HCT116 (cell line): ENCODE data around the gene ATP6V0B. TPM values are rescaled to one million over a fixed set of nuclear protein-coding genes. Genes with fewer than 3 reads are reported as not detected.

Source experiments
- ATAC-seq: fragments of 200-7000 bp; cut with Tn5 transposase; 2 replicates; pipeline ENCODE4 v1.9.1; 2020; ENCODE audit warnings: mild to moderate bottlenecking, moderate library complexity
- BruUV-seq: library from RNA; stranded (reverse); fragments of 400-500 nt; replicated peaks from 2 replicates; lab custom pipeline; 2021; lab: Mats Ljungman, UMichigan
- CTCF ChIA-PET: fragments of 300-600 bp; sonication (Branson Sonifier 250); formaldehyde crosslinking; loops from one replicate; lab custom pipeline; 2021; ENCODE audit warnings: antibody characterized with exemption; lab: Charles Lee
- POLR2A ChIA-PET: fragments of 300-600, 350-600 bp; sonication (Branson Sonifier 250); formaldehyde crosslinking; loops from one replicate; lab custom pipeline; 2021; ENCODE audit warnings: antibody characterized with exemption; lab: Charles Lee
- RAD21 ChIA-PET, 2 experiments: fragments of 300-600 bp; sonication (Branson Sonifier 250); formaldehyde crosslinking; loops; one replicate each; lab custom pipeline; 2023; ENCODE audit warnings: low total read pairs in 2 of 2; ENCODE audit not compliant: uncharacterized antibody in 2 of 2, unreplicated experiment in 2 of 2, low non-redundant PET in 1 of 2; lab: Charles Lee
- DNase-seq: peaks from one replicate; pipeline ENCODE4 v3.0.0-alpha.2; 2010; ENCODE audit warnings: low read depth, low spot score
- H2AFZ ChIP-seq: fragments of 200-600 bp; shearing (Covaris generic), sonication (generic); 2 replicates; pipeline ENCODE4 v1.6.1; 2017; ENCODE audit warnings: low read depth, mixed run types, mixed read lengths, antibody characterized with exemption, low read length; ENCODE audit not compliant: poor library complexity, severe bottlenecking
- H3K27ac ChIP-seq: 2 replicates; pipeline ENCODE4 v1.5.1; 2012; ENCODE audit warnings: low read depth, low read length
- H3K27me3 ChIP-seq: fragments of 200-600 bp; sonication (generic); 2 replicates; pipeline ENCODE4 v1.6.1; 2016; ENCODE audit warnings: mixed run types, low read length, mixed read lengths; ENCODE audit not compliant: insufficient read depth
- H3K36me3 ChIP-seq, 2 experiments: fragments of 200-500 bp in 1 of 2; fragments of 200-600 bp in 1 of 2; sonication (Bioruptor generic) in 1 of 2; sonication (generic) in 1 of 2; 2 replicates each; pipeline versions ENCODE4 v1.5.1 to v1.6.1; 2014 to 2016; ENCODE audit warnings: low read length in 2 of 2, inconsistent platforms in 1 of 2, mixed read lengths in 1 of 2, mixed run types in 1 of 2; ENCODE audit not compliant: insufficient read depth in 2 of 2, control insufficient read depth in 1 of 2
- H3K4me1 ChIP-seq, 2 experiments: fragments of 200-600 bp in 1 of 2; sonication (generic) in 1 of 2; 2 replicates each; pipeline versions ENCODE4 v1.5.1 to v1.6.1; 2012 to 2017; ENCODE audit warnings: low read length in 2 of 2, inconsistent platforms in 1 of 2, mild to moderate bottlenecking in 1 of 2, mixed read lengths in 1 of 2, mixed run types in 1 of 2, moderate library complexity in 1 of 2; ENCODE audit not compliant: insufficient read depth in 2 of 2, control insufficient read depth in 1 of 2
- H3K4me2 ChIP-seq: fragments of 200-600 bp; sonication (generic); 2 replicates; pipeline ENCODE4 v1.6.1; 2017; ENCODE audit warnings: mixed run types, low read length, mixed read lengths
- H3K4me3 ChIP-seq, 2 experiments: fragments of 200-600 bp in 1 of 2; sonication (generic) in 1 of 2; replicated peaks in 1 of 2; 2 replicates each; pipeline ENCODE4 v1.5.1; 2011 to 2016; ENCODE audit warnings: low read length in 2 of 2, control low read depth in 1 of 2, low read depth in 1 of 2, mild to moderate bottlenecking in 1 of 2, mixed read lengths in 1 of 2, mixed run types in 1 of 2
- H3K79me2 ChIP-seq: fragments of 200-600 bp; sonication (generic); 2 replicates; pipeline ENCODE4 v1.6.1; 2017; ENCODE audit warnings: mild to moderate bottlenecking, mixed run types, low read length, moderate library complexity, mixed read lengths; ENCODE audit not compliant: insufficient read depth
- H3K9ac ChIP-seq: fragments of 200-600 bp; sonication (generic); 2 replicates; pipeline ENCODE4 v1.6.1; 2016; ENCODE audit warnings: low read length, mixed read lengths
- H3K9me2 ChIP-seq: fragments of 200-600 bp; sonication (generic), shearing (Covaris generic); 2 replicates; pipeline ENCODE4 v1.6.1; 2017; ENCODE audit warnings: mixed run types, mild to moderate bottlenecking, moderate library complexity; ENCODE audit not compliant: insufficient read depth
- H3K9me3 ChIP-seq, 2 experiments: fragments of 200-500 bp in 1 of 2; fragments of 200-600 bp in 1 of 2; sonication (Bioruptor generic) in 1 of 2; sonication (generic) in 1 of 2; 2 replicates each; pipeline ENCODE4 v1.6.1; 2014 to 2017; ENCODE audit warnings: low read length in 2 of 2, mixed read lengths in 2 of 2, inconsistent platforms in 1 of 2, low read depth in 1 of 2, mild to moderate bottlenecking in 1 of 2, mixed run types in 1 of 2, moderate library complexity in 1 of 2; ENCODE audit not compliant: control insufficient read depth in 1 of 2, insufficient read depth in 1 of 2
- H4K20me1 ChIP-seq: fragments of 200-600 bp; sonication (generic), shearing (Covaris generic); 2 replicates; pipeline ENCODE4 v1.6.1; 2017; ENCODE audit warnings: mixed run types, mild to moderate bottlenecking, moderate library complexity; ENCODE audit not compliant: insufficient read depth
- EZH2 ChIP-seq: fragments of 200-600 bp; sonication (generic); IDR thresholded peaks from 2 replicates; pipeline ENCODE4 v1.6.1; 2017; ENCODE audit warnings: antibody characterized with exemption, mixed run types
- EZH2phosphoT487 ChIP-seq: fragments of 200-600 bp; IDR thresholded peaks from 2 replicates; pipeline ENCODE4 v1.6.1; 2018; ENCODE audit warnings: antibody characterized with exemption, borderline replicate concordance
- POLR2A ChIP-seq: IDR thresholded peaks from 2 replicates; pipeline ENCODE4 v1.7.0; 2011; ENCODE audit warnings: borderline replicate concordance; ENCODE audit not compliant: insufficient read depth, insufficient read length; ENCODE audit errors: extremely low read depth
- POLR2AphosphoS5 ChIP-seq: IDR thresholded peaks from 2 replicates; pipeline ENCODE4 v1.6.1; 2011; ENCODE audit warnings: mild to moderate bottlenecking, low read depth, low read length, moderate library complexity
- RAD21 ChIP-seq: IDR thresholded peaks from 2 replicates; pipeline ENCODE4 v1.6.1; 2012; ENCODE audit warnings: low read depth, mild to moderate bottlenecking
- SP1 ChIP-seq: IDR thresholded peaks from 2 replicates; pipeline ENCODE4 v1.6.1; 2012; ENCODE audit warnings: low read depth
- YY1 ChIP-seq: IDR thresholded peaks from 2 replicates; pipeline ENCODE4 v1.6.1; 2011; ENCODE audit warnings: low read length, low read depth, moderate library complexity, mild to moderate bottlenecking; ENCODE audit not compliant: insufficient replicate concordance; ENCODE audit errors: extremely low read depth
- intact Hi-C: fragments of 100-400 bp; cut with micrococcal nuclease; formaldehyde crosslinking; loops from 2 replicates; pipeline ENCODE4 v1.10.0; 2022
- total RNA-seq: library from RNA; stranded (reverse); gene quantifications from one replicate; pipeline ENCODE4 v1.2.1, GENCODE V29; 2021; ENCODE audit not compliant: unreplicated experiment

The ATP6V0B gene
- total RNA-seq, 1 experiment from 2014 or later, result 122 TPM

DNA sequence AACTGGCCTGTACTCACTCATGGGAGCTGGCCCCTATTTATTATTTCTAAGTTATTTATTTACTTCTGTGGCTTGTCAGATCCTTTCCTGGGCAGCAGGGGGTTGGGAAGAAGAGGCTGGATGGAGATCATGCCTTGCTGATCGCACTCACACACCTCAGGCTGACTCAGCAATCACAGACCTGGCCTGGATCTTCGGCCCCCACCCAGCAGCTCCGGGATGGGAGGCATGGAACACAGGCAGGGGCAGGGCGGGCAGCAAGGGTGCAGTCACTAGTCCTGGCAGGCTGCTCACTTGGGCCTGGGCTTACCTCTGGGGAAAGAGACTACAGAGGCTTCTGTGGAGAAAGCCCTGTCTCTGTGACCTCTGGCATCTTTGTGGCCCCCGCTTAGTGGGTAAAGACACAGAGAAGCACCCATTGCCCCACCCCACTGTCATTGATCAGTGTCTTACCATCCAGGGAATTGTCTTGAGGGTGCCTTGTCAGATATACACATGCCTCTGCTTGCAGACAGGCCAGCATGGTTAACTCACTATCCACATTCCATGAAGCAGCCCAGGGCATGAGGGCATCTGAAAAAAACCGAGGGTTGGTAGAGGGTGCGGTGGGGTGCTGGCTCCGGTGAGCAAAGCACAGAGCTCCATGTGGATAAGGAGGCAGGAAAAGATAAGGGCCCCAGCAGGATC is 37.4 kb upstream of the ATP6V0B start:
- CTCF ChIA-PET, result interaction anchor here (12.2 kb wide), 1 partner anchor 171 kb away, joined by 479 read pairs; no protein-coding TSS in a partner anchor
- no peak overlapping the region for H3K27ac ChIP-seq
- no TSS peak for BruUV-seq
- H3K4me2 ChIP-seq, result no peak overlapping the region
- H3K9ac ChIP-seq, result no peak overlapping the region
- H3K4me1 ChIP-seq, result peaks cover 14 to 38% of the 10 kb centered on the region in 2 experiments
- DNase-seq (no peak), ATAC-seq (no peak)
- H3K4me3 ChIP-seq, result no peak overlapping the region
- no peaks in the 10 kb centered on the region for H3K9me2 ChIP-seq
- 0 out of 4 replicates have a peak, but pooled peaks cover 0 to 10% of the 10 kb centered on the region in 2 experiments for H3K36me3 ChIP-seq
- H4K20me1 ChIP-seq, result no peaks in the 10 kb centered on the region
- peaks cover 9% of the 10 kb centered on the region; the same call in 1 of the 2 replicates for H3K79me2 ChIP-seq
- H2AFZ ChIP-seq, result no peak overlapping the region
- TF ChIP-seq POLR2AphosphoS5 (peak; percentile 14; the same call in 1 of the 2 replicates), RAD21 (no peak)
- TF ChIP-seq, all 23 proteins: peak for 1
- H3K9me3 ChIP-seq, result no peaks in the 10 kb centered on the region
- ChIA-PET POLR2A (interaction anchor here (0.9 kb wide), 1 partner anchor 8 kb away, joined by 3 read pairs; no protein-coding TSS in a partner anchor), RAD21 (no interaction called here)
- intact Hi-C loops, result no loop called here
- no peaks in the 10 kb centered on the region for H3K27me3 ChIP-seq

- DNase-seq (no peak), ATAC-seq (no peak)
- no peak for TF ChIP-seq POLR2A
- no peak for TF ChIP-seq SP1
- TF ChIP-seq RAD21, result no peak
- TF ChIP-seq YY1, result no peak
- TF ChIP-seq EZH2phosphoT487, result no peak
- no peak for TF ChIP-seq EZH2
- Histone ChIP-seq H4K20me1 (no peaks in the 10 kb centered on the region), H3K4me2 (no peak overlapping the region), H3K27ac (no peak overlapping the region), H3K9ac (no peak overlapping the region), H3K36me3 (0 out of 4 replicates have a peak, but pooled peaks cover 0 to 10% of the 10 kb centered on the region in 2 experiments), H3K4me1 (peaks cover 5 to 28% of the 10 kb centered on the region in 2 experiments; a peak in 3 of 4 replicates), H3K9me3 (no peaks in the 10 kb centered on the region), H3K79me2 (peaks cover 9% of the 10 kb centered on the region; the same call in 1 of the 2 replicates), H3K27me3 (no peaks in the 10 kb centered on the region), H2AFZ (no peak overlapping the region), H3K4me3 (no peak overlapping the region), H3K9me2 (no peaks in the 10 kb centered on the region)
- ChIA-PET CTCF (interaction anchor here (0.9 to 12.2 kb wide), 3 partner anchors 8 to 172 kb away, joined by 5 to 479 read pairs (median 19); no protein-coding TSS in a partner anchor), POLR2A (interaction anchor here (0.9 kb wide), 1 partner anchor 7 kb away, joined by 3 read pairs; no protein-coding TSS in a partner anchor), RAD21 (no interaction called here)
- BruUV-seq, result no TSS peak
- intact Hi-C loops, result no loop called here
Observed at GRCh38 chr1:43938383-43938782, 36.4 kb upstream of the ATP6V0B start.
